EL (cell line): Measurements from ENCODE around the gene DIP2C.
A peak's percentile ranks its signal among the peaks of the same experiment; 100 is the strongest.
"Not testable (repeated sequence)": the region's sequence is repeated elsewhere in the genome, so short reads cannot be mapped to it uniquely, and the experiment has no call there.

Source experiments
- DNase-seq: peaks from one replicate; pipeline ENCODE4 v3.0.0-alpha.2; 2016

The DIP2C gene

DNA sequence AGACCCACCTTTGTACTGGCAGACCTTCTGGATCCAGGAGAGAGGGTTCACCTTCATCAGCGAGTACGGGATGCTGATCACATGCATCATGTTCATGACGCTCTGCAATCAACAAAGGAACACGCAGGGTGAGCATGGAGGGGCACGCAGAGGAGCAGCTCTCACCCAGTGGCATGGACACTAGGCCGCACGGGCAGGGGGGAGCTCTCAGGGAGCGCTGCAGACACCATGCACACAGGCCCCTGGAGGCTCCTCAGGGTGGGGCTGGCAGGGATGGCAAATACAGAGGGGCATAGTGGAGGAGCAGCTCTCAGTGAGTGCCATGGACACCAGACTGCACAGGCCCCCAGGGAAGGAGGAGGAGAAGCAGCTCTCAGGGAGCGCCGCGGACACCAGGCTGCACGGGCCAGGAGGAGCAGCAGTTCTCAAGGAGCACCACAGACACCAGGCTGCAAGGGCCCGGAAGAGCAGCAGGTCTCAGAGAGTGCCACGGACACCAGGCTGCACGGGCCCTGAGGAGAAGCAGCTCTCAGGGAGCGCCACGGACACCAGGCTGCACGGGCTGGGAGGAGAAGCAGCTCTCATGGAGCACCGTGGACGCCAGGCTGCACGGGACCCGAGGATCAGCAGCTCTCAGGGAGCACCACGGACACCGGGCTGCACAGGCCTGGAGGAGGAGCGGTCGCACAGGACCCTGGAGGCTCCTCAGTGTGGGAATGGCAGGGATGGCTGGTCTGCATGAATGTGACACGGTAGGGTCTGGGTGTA is 304.7 kb downstream of the DIP2C start:
- DNase-seq: no peak

DNA sequence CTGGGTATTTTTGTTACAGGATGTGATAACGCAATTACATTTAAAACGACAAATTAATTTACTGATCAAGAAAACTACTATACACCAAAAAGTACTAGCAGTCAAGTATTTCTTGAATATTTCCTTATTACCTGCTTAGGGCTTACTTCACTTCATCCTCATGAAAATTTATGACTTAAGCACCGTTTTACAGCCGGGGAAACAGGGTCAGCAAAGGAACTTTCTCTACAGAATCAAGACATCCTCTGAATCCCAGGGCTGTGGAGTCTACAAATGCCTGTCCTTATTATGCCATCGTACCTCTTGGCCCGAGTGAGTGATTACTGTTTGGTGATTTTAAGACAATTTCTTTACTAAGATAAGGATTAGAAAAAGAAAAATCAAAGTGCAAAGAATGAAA is 305.9 kb downstream of the DIP2C start:
- DNase-seq: no peak

DNA sequence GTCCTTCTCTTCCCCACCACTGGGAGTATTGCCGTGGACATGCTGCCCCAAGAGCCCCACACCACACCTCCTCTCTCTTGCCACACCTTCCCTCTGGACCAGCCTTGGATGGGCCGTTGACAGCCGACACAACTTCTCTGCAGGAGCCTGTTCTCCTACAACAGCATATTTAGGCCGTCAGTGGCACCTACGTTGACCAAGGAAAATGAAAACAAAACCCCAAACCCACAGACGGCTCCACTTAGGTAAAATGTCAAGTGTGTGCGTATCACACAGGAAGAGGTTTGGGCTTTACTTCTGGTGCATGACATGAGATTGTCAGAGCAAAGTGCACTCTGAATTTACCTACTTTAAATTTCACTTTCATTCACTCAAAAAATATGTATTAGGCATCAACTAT is 307.7 kb downstream of the DIP2C start:
- DNase-seq: no peak

DNA sequence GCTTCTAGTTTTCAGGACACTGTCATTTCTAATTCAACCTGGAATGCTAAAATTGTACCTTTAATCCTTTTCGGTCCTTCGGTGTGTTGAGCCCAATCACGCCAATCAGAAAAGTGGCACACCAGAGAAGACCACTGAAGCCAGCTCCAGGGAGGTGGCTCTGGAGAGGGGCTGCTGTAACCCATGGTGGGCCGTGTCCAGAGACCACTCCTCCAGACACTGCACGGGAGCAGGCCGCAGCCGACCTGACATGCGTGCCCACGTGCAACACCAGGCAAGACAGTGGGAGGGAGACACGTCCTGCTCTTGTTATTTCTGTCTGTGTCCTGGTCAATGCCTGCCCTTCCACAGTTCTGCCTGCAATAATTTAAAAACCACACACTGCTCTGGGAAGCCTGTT is 308.1 kb downstream of the DIP2C start:
- no peak for DNase-seq

DNA sequence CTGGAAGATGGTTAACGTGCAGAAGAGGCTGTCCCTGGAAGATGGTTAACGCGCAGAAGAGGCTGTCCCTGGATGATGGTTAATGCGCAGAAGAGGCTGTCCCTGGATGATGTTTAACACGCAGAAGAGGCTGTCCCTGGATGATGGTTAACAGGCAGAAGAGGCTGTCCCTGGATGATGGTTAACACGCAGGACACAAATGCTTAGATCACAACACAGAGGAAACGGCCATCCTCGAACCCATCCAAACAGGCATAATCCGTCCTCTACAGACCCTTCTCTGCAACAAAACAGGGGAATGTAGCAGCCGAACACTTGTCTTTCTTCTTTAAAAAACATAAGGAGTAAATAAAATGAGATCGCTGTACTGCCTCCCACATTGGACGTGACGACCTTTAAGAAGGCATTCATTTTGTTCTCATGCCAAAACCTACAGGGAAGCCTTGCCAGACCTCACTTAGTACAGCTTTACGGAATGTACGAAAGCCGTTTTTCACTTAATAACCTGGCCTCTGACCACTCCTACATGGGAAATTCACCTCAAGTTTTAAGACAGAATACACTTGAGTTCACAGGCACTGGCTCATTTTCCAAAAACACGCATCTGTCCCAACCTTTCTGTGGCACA is 309.0 kb downstream of the DIP2C start:
- DNase-seq: no peak

DNA sequence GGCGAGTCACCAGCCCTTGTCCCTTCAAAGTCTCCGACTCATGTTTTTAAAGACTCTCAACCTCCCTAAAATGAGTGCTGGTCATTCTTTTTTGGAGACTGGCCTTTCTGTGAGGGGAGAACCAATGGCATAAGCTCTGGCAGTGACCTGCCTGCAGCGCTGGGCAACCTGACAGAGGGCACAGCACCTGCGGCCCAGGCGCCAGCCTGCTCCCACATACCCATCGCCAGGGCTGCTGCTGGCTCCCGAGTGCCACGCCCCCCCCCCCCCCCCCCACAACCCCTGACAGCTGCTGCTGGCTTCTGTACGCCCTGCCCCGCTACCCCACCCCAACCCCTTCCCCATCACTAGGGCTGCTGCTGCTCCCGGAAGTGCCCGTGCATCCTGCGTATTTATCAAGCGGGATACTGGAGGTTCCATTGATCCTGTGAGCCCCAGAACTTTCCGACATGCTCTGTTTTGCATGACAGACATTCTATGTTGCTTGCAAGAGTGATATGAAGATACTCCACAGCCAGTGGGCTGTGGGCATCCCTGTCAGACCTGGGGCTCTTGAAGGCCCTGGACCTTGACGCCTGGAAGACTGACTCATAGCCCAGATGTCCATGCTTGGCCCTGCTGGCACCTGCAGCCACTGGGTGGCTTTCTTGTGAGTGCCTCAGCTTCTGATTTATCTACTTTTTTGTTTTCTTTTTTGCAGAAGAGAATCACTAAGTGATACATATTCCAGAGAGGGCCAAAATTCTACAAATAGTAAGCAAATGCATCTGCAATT is 310.4 kb downstream of the DIP2C start:
- DNase-seq: no peak

DNA sequence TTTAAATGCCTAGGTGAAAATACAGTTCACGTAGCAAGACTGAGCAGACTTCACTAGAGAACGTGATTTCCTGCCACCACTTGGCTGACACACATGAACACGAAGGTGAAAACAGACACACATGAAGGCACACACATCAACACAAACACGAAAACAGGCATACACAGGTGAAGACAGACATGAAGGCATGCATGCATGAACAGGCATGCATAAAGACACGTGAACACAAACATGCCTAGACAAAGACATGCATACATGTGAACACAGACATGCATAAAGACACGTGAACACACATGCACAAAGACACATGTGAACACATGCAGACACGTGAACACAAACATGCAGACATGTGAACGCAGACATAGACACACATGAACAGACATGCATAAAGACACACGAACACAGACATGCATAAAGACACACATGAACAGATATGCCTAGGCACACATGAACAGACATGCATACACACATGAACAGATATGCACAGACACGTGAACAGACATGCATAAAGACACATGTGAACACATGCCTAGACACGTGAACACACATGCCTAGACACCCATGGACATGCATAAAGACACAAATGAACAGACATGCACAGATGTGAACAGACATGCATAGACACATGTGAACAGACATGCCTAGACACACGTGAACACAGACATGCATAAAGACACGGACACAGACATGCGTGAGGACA is 311.1 kb downstream of the DIP2C start:
- DNase-seq: no peak

DNA sequence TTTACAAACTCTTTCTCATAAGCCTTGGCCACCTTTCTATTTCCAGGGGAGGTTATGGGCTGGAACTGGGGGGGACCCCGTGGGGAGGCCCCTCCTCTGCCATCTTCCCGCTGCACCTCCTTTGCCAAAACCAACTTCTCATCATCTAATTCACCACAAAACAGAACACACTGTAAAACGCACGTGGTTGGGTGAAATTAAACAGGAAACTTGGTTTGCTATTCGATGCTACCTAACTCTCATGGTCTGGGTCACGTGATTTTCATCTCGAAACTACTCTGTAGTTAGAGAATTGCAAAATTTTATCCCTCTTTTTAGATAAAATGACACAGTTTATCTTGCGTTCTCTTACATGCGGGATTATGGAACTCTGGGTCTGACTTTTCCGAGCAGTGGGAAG is 312.2 kb downstream of the DIP2C start:
- DNase-seq: no peak

DNA sequence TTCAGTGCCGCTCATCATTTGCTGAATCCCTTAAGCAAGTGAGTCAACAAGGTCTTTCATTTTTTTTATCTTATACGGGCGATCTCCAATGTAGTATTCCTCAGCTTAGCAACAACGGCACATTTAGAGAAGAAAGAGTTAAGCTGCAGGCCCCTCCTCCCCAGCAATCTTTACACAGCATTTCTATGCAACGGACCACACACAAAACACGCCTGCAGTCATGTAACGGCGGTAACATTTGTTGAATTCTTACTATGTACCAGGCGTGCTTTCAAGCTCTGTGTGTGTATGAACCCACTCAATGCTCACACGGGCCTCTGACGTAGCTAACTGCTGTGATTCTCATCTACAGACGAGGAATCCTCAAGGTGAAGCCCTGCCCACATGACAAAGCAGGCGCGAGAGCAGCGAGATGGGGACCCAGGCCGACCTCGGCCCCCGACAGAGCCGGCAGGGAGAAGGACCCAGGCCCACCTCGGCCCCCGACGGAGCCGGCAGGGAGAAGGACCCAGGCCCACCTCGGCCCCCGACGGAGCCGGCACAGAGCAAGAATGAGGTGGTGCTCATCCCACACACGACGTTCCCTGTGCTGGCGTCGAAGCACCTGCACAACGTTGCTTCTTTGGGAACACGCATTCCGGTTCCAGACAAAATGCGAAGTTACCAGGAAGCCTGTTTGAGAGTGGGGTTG is 313.5 kb downstream of the DIP2C start:
- DNase-seq: no peak

DNA sequence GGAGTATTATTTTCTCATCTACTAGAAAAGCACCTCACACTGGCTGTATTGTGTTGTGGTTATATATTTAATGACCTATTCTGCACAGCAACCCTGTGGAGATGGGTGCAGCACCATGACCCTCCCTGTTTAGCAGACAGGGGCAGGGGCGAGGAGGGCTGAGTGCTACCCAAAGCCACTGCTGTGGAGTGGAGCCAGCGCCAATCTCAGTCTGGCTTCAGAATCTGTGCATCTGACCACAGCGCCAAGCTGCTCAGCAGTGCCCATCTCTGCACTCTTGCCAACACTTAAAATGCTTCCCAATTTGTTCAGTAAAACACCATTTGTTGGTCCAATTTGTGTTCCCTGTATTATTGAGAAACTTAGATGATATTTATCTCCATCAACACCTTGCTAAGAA is 315.1 kb downstream of the DIP2C start:
- DNase-seq: no peak

DNA sequence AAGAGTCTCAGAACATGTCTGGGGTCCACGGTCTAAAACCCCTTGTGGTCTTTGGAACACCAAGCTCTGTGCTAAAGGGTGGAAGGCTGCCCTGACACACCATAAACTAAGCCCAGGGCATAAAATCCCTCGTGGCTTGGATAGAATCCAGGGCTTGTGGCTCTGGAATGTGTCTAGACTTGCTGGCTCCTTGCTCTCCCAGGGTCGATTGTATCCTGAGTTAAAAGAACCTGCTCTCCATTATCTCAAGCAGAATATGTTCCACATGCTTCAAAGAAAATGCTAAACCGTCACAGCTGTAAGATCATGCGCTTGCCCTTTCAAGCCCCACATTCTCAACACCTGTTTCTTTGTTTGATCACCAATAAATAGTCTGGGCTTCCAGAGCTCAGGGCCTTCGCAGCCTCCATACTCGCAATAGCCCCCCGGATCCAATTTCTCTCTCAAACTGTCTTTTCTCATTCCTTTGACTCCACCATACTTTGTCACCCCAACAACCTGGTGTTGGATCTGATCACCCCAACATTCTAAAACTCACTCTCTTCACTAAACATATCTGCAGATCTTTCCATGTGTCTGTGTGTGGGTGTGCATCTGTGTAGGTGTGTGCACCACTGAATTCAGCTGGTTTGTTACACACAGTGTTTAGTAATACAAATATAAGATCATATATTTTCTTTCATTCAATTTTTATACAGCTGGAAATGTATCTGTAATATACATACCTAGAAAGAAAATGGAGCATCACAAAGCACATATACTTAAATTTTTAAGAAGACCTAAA is 315.8 kb downstream of the DIP2C start:
- DNase-seq: peak; percentile 68

DNA sequence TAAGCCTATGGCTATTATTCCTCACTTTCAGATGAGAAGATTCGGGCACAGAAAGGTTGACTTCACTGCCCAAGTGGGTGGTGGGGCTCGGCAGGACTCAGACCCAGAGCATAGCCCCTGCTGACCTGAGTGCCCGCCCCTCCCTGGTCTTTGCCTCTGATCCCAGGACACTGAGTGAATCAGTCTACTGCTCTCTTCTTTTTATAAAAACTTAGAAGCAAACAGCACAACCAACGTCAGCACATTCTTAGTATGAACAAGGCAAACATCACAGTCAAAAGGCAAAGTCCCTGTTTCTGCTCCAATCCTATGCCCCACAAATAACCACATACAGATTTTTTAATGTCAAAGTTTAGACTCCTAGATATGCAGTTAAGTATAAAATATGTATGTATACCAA is 316.5 kb downstream of the DIP2C start:
- DNase-seq: no peak

DNA sequence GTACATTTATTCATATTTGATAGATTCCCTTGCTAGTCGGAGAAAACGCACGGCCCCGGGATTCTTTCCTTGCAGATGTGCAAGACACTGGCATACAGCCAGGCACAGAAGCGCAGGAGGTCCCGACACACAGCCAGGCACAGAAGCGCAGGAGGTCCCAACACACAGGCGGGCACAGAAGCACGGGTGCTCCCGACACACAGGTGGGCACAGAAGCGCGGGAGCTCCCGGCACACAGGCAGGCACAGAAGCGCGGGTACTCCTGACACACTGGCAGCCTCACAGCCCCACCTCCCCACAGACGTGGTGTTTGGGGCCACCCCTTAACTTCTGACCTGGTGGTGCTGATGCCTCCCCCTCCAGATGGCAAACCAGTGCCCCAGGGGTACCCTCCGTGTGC is 316.9 kb downstream of the DIP2C start:
- DNase-seq: no peak

DNA sequence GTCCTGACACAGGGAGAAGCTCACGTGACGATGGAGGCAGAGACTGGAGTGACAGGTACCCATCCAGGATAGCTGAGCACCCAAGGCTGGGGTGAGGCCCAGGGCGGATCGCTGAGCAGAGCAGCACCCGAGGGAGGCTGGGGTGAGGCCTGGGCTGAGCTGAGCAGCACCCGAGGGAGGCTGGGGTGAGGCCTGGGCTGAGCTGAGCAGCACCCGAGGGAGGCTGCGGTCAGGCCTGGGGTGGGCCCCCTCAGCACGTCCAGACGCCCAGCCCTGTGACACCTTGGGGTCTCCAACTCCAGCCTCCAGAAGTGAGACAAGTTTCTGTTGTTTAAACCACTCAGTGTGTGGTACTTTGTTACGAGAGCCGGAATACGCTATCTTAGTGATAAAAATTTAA is 318.0 kb downstream of the DIP2C start:
- DNase-seq: no peak

DNA sequence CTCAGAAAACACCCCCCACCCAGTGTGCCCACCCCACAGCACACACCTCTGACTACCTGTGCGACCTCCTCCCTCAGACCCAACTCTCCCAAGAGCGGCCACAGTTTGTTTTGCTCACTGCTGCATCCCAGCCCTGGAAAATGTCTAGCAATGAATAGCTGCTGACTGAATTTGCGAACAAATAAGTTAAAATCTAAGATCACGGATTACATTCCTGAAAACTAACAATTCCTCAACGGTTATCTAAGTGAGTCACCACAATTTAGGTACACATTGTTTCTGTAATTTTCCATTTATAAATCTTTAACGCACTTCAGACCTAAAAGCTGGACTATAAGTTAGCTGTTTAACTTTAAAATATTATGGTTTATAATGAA is 319.0 kb downstream of the DIP2C start:
- no peak for DNase-seq

DNA sequence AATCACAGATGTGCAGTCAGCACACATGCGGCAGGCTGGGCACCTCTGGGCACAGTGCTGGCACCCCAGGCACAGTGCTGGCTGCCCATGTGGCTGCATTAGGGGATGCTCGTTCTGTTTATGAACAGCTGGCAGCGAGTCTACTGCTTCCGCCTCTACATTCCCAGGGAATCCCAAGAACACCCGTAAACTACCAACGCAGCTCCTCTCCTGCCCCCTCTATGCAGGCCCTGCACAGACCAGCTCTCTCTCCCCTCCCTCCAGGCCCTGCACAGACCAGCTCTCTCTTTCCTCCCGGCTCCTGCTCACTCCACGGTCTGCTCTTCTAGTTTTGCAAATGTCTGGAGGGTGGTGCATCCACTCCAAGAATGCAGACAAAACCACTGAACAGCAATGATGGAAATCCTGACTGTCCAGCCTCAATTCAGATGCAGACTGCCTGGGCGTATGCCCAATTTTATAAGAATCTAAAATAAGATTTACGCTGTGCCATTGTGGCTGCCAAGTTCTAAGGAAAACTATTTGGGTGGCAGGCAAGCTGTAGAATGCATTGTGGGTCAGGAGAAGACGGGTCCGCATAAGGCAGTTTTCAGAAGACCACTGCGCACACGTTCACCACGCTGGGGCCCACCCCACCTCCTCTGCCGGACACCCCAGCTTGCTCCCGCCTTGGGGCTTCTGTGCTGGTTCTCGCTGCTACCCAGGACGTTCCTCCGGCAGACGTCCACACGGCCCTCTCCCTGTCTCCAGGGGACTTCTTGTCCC is 319.6 kb downstream of the DIP2C start:
- DNase-seq: no peak

DNA sequence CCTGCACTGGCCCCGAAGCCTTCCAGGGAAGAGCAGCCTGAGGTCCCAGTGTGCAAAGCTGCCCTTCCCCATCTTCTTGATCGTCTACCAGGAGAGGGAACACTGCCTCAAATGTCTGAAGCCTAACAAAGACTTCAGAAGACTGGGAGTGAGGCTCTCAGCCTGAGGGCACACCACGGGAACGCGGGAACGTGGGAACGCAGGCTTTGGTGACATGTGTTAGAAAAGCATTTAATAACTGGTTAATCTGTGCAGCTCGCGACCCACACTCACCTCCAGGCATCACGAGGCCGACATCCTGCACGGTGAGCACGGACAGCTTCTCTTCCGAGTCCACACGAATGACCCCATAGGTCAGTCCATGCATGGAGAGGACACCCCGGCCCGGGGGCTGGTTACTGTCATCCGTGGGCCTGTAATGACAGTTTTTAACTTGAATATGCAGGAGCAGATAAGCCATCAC is 320.2 kb downstream of the DIP2C start:
- no peak for DNase-seq

DNA sequence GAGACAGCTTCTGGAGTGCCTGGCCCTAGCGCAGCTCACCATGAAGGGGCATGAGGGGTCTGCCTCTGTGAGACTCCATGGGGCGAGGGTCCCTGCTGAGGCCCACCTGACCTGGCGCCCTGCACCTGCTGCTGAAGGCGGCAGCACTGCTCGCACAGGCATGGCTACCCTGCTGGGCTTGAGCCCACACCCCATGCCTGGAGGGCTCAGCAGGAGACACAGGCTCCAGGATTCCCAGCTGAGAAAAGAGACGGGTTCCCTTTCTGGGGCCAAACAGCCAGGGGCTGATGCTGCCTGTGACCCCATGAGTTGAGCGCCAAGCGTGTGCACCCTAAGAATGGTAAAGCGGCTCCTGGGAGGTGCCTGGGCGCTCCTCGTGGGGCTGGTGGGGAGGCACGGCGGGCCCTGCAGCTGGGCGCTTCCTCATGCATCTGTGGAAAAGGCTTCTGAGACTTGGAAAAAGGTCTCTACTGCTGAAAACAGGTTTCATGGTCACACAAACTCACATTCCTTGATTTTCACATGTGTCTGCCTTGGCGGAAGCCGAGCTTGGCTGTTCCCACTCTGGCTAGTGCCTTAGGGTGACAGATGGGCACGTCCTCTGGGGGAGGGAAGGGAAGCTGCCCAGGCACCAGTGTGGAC is 320.8 kb downstream of the DIP2C start:
- no peak for DNase-seq

DNA sequence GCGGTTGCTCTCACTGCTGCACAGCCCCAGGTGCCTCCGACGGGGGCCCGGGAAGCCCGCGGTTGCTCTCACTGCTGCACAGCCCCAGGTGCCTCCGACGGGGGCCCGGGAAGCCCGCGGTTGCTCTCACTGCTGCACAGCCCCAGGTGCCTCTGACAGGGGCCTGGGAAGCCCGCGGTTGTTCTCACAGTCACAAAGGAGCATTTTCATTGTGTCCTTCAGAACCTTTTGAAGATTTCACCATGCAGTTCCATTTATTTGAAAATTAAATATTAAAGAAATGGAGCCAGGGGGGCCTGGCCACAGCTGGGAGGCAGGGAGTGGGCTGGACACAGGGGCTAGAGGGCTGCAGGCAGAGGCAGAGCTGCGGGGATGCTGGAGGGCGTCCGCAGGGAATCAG is 321.4 kb downstream of the DIP2C start:
- DNase-seq: not testable (repeated sequence)

DNA sequence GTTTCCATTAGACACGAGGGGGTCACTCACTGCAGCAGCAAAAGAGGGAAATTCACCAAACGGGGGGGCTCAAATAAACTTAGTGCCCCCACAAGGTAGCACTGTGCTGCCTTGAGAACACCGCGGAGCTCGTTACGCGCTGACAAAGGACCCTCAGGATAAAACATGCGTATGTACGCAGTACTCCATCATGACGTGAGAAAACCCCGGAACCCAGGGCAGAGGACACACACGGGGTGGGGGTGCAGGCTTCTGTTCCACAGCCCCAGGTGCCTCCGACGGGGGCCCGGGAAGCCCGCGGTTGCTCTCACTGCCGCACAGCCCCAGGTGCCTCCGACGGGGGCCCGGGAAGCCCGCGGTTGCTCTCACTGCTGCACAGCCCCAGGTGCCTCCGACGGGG is 321.8 kb downstream of the DIP2C start:
- DNase-seq: no peak

DNA sequence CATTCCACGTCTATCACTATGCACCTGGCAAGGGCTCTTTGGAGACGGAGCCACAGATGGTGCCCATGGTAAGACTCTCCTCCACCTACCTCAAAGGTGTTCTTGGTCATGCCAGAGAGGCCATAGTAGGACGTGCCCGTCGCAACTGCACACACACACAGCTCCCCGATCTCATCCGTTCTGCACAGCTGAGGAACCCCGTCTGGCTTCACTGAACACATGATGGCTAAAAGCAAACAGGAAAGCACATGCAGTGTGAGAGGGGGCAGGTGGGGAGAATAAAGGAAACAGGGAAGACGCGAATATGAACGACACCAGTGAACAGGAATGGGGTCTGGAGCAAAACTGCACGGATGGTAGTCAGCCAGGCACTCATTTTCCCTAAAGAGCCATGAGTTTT is 323.3 kb downstream of the DIP2C start:
- no peak for DNase-seq
